Spleen (tissue), 7 donors: ENCODE measurements around the gene MAEA.

Source experiments
- POLR2A ChIP-seq, 3 donors: fragments of 450-650 bp; IDR thresholded peaks; one replicate each; pipeline ENCODE4 v1.5.1; 2017; ENCODE audit warnings: antibody characterized with exemption in 3 of 3, mild to moderate bottlenecking in 1 of 3
- POLR2AphosphoS5 ChIP-seq, 3 donors: sonication (generic); formaldehyde crosslinking; IDR thresholded peaks; one replicate each; pipeline ENCODE4 v1.5.1; 2017; ENCODE audit warnings: antibody characterized with exemption in 3 of 3
- TF ChIP-seq, protein P1 (sequence below), 11 experiments: fragments of 200-600 bp in 7 of 11; fragments of 450-650 bp in 4 of 11; sonication (generic) in 4 of 11; IDR thresholded peaks in 8 of 11; conservative IDR thresholded peaks in 3 of 11; 1 replicate in 7 of 11; 2 replicates in 4 of 11; pipeline versions ENCODE4 v1.4.0 to v1.8.0; 2016 to 2021; ENCODE audit warnings: antibody characterized with exemption in 11 of 11, inconsistent platforms in 4 of 11, mild to moderate bottlenecking in 1 of 11
- donor health status: DM: no; HTN: no; CAD: no; lungs with moderate emphysema.
- donor health status: DM: no; HTN: no; CAD: no.
- donor health status: DM: no; HTN: no; CAD: no.

DNA sequence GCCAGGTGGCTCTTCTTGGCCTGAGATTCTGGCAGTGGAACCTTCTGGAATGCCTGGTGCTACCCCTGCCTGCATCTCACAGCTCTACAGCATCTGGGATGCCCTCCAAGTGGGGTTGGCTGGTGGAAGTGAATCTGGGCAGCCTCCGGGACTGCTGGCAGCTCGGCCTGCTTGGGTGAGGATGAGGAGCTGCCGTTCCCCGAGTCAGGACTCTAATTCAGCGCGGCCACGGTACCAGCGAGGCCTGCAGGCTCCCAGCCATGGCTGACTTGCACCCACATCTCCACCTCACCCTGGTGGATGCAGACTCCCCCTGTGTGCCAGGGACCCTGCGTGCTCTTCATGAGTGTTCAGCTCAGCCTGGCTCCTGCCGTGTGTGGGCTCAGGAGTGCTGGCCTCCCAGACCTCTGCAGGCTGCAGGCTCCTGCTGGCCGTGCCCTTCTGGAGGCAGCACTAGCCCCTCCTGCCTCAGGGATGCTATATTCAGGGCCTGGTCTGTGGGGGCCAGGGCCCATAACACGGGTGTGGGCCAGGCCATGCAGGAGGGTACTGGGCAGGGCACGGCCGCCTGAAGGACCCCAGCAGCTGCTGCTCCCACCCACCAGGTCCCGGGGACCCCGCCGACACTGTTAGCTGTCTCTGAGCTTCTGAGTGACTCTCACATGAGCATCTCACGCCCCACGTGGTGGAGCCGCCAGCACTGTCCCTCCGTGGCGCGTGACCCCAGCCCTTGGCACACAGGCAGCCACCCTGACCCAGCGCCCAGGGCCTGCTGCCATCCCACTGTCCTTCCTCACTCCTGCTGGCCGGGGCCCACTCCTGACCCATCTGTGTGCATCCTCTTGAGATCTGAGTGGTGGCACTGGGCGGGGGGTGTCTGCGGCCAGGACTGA, 67.9 kb downstream of the MAEA start:
- TF ChIP-seq, protein P1, sequence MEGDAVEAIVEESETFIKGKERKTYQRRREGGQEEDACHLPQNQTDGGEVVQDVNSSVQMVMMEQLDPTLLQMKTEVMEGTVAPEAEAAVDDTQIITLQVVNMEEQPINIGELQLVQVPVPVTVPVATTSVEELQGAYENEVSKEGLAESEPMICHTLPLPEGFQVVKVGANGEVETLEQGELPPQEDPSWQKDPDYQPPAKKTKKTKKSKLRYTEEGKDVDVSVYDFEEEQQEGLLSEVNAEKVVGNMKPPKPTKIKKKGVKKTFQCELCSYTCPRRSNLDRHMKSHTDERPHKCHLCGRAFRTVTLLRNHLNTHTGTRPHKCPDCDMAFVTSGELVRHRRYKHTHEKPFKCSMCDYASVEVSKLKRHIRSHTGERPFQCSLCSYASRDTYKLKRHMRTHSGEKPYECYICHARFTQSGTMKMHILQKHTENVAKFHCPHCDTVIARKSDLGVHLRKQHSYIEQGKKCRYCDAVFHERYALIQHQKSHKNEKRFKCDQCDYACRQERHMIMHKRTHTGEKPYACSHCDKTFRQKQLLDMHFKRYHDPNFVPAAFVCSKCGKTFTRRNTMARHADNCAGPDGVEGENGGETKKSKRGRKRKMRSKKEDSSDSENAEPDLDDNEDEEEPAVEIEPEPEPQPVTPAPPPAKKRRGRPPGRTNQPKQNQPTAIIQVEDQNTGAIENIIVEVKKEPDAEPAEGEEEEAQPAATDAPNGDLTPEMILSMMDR (IDR thresholded peaks at IDR 0.05 in 8 of 11, conservative IDR thresholded peaks at IDR 0.05 in 3 of 11), result no peak
- no peak for TF ChIP-seq POLR2A (IDR thresholded peaks at IDR 0.05)
- TF ChIP-seq POLR2AphosphoS5 (IDR thresholded peaks at IDR 0.05), result no peak
